Dermis blood vessel endothelial cell (primary cell): Measurements from ENCODE around the gene SANBR. TPM values are rescaled to one million over a fixed set of nuclear protein-coding genes. Genes with fewer than 3 reads are reported as not detected.
A peak's percentile ranks its signal among the peaks of the same experiment; 100 is the strongest.
"Not testable (repeated sequence)": the region's sequence is repeated elsewhere in the genome, so short reads cannot be mapped to it uniquely, and the experiment has no call there.

Experiments
- DNase-seq: peaks from one replicate; pipeline ENCODE4 v3.0.0; 2010
- total RNA-seq: library from RNA; depleted of rRNA; stranded (reverse); fragments of >200 nt; gene quantifications from 2 replicates; pipeline ENCODE4 v1.2.3, GENCODE V29; 2014

Gene SANBR
- 18.6 and 27.4 TPM in 2 replicates for total RNA-seq

- peak; percentile 89 for DNase-seq
Measured at GRCh38 chr2:61065714-61066709, at the start of gene SANBR. TSS of gene SANBR (plus strand) at chr2:61065871. CDS start at chr2:61070351, 4,480 bp downstream.

GRCh38 chr2:61015976-61016375 is 49.7 kb upstream of the SANBR start:
- DNase-seq: no peak

- DNase-seq: peak; percentile 12
Measured at GRCh38 chr2:61016392-61017002, 49.2 kb upstream of the SANBR start.

- peak; percentile 82 for DNase-seq
Measured at GRCh38 chr2:61017003-61017555, 48.6 kb upstream of the SANBR start.

GRCh38 chr2:61017556-61018317 is 47.9 kb upstream of the SANBR start, which contains the start of the genes PEX13 and PUS10:
TSS of gene PEX13 (plus strand) at chr2:61017720. CDS start at chr2:61017760, 40 bp downstream.
TSS of gene PUS10 (minus strand) at chr2:61018255. CDS start at chr2:61011890, 6,365 bp downstream.
- peak; percentile 83 for DNase-seq

- no peak for DNase-seq
Measured at GRCh38 chr2:61018318-61018755, 47.3 kb upstream of the SANBR start.

- DNase-seq: no peak
Measured at GRCh38 chr2:61018798-61019197, 46.9 kb upstream of the SANBR start.

- no peak for DNase-seq
Measured at GRCh38 chr2:61021228-61021660, 44.4 kb upstream of the SANBR start.

- no peak for DNase-seq
Measured at GRCh38 chr2:61023670-61024069, 42.0 kb upstream of the SANBR start.

GRCh38 chr2:61029533-61029932 is 36.1 kb upstream of the SANBR start:
- no peak for DNase-seq

- DNase-seq: not testable (repeated sequence)
Measured at GRCh38 chr2:61034592-61034991, 31.1 kb upstream of the SANBR start.

GRCh38 chr2:61036643-61037042 is 29.0 kb upstream of the SANBR start:
- DNase-seq: not testable (repeated sequence)

- no peak for DNase-seq
Measured at GRCh38 chr2:61042807-61043206, 22.9 kb upstream of the SANBR start.

- DNase-seq: no peak
Measured at GRCh38 chr2:61044636-61045035, 21.0 kb upstream of the SANBR start.

- no peak for DNase-seq
Measured at GRCh38 chr2:61045226-61045625, 20.4 kb upstream of the SANBR start.

- no peak for DNase-seq
Measured at GRCh38 chr2:61045999-61046398, 19.7 kb upstream of the SANBR start.

- peak; percentile 3 for DNase-seq
Measured at GRCh38 chr2:61055557-61055956, 10.1 kb upstream of the SANBR start.

GRCh38 chr2:61057562-61057961 is 8.1 kb upstream of the SANBR start:
- no peak for DNase-seq

- DNase-seq: no peak
Measured at GRCh38 chr2:61059382-61059781, 6.3 kb upstream of the SANBR start.

- DNase-seq: no peak
Measured at GRCh38 chr2:61074100-61074499, 8.4 kb downstream of the SANBR start.

GRCh38 chr2:61085883-61086282 is 20.2 kb downstream of the SANBR start:
- DNase-seq: no peak

- DNase-seq: no peak
Measured at GRCh38 chr2:61089797-61090196, 24.1 kb downstream of the SANBR start.
